Left ventricle myocardium inferior (tissue), 1 donor: ENCODE results near the gene PPFIBP2. TPM values are rescaled to one million over a fixed set of nuclear protein-coding genes. Genes with fewer than 3 reads are reported as not detected.

Experiments
- DNase-seq: peaks from one replicate; pipeline ENCODE4 v3.0.0-alpha.2; 2020
- H3K27ac ChIP-seq: fragments of 200-600 bp; replicated peaks from 2 replicates; pipeline ENCODE4 v1.8.0; 2021
- H3K27me3 ChIP-seq: fragments of 200-600 bp; 2 replicates; pipeline ENCODE4 v1.8.0; 2021; ENCODE audit warnings: low read depth
- H3K36me3 ChIP-seq: fragments of 200-600 bp; 2 replicates; pipeline ENCODE4 v1.8.0; 2021
- H3K4me1 ChIP-seq: fragments of 200-600 bp; 2 replicates; pipeline ENCODE4 v1.8.0; 2021
- H3K4me3 ChIP-seq: fragments of 200-600 bp; 2 replicates; pipeline ENCODE4 v1.8.0; 2021; ENCODE audit warnings: mild to moderate bottlenecking, moderate library complexity
- H3K9me3 ChIP-seq: fragments of 200-600 bp; replicated peaks from 2 replicates; pipeline ENCODE4 v1.8.0; 2021
- intact Hi-C: fragments of 100-400 bp; cut with micrococcal nuclease; formaldehyde crosslinking; loops from one replicate; pipeline ENCODE4 v1.11.0; 2022
- total RNA-seq: library from RNA; stranded (reverse); fragmentation: NEBNext Ultra II Directional; extraction: Animal tissue kit (Norgen Biotek cat#: 25700); gene quantifications from one replicate; pipeline ENCODE4 v1.2.1, GENCODE V29; 2021
- TF ChIP-seq, protein P1 (sequence below): fragments of 200-600 bp; IDR thresholded peaks from 2 replicates; pipeline ENCODE4 v1.8.0; 2021; ENCODE audit warnings: antibody characterized with exemption, mild to moderate bottlenecking, borderline replicate concordance
- donor health status: DM: no; HTN: yes; CAD: no; lungs with severe emphysema.

The PPFIBP2 gene
- total RNA-seq, 1 donor from 2014 or later: 19.2 TPM

DNA sequence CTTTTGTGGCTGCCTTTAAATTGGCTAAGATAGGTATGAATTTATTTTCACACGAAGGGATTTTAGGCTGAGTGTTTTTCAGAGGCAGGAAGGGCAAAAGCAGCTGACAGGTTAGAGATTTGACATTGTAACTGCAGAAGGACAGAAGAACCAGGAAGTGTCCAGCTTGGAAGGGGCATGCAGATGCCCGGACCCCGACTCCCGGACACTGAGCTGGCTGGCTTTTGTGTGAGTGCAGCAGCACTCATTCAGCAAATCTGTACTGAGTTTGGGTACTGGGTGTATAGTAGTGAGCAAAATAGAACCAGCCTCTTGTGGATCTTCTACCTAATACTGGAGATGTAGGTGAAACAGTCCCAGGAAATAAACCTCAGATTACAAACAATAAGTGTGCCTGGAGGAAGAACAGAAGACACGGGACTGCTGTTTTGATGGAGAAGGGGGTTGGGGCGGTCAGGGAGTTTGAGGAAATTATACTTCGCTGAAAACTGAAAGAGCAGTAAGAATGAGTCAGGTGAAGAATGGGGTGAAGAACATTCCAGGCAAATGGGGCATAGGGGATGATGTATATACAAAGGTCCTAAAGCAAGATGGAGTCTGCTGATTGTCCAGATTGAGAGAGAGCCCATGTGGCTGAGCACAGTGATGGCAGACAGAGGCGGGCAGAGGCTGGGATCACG lies 64.6 kb downstream of the PPFIBP2 start:
- TF ChIP-seq, protein P1, sequence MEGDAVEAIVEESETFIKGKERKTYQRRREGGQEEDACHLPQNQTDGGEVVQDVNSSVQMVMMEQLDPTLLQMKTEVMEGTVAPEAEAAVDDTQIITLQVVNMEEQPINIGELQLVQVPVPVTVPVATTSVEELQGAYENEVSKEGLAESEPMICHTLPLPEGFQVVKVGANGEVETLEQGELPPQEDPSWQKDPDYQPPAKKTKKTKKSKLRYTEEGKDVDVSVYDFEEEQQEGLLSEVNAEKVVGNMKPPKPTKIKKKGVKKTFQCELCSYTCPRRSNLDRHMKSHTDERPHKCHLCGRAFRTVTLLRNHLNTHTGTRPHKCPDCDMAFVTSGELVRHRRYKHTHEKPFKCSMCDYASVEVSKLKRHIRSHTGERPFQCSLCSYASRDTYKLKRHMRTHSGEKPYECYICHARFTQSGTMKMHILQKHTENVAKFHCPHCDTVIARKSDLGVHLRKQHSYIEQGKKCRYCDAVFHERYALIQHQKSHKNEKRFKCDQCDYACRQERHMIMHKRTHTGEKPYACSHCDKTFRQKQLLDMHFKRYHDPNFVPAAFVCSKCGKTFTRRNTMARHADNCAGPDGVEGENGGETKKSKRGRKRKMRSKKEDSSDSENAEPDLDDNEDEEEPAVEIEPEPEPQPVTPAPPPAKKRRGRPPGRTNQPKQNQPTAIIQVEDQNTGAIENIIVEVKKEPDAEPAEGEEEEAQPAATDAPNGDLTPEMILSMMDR: no peak
- H3K27me3 ChIP-seq: no peaks in the 10 kb centered on the region
- H3K4me1 ChIP-seq: peaks cover 81% of the 10 kb centered on the region
- H3K4me3 ChIP-seq: peak overlapping the region; percentile 60
- peak overlapping the region; percentile 85 for H3K27ac ChIP-seq
- intact Hi-C loops: loop anchor here (10.0 kb wide), 1 partner anchor 76 kb away; no protein-coding TSS in a partner anchor
- no peaks in the 10 kb centered on the region for H3K9me3 ChIP-seq
- no peak for DNase-seq
- peaks cover 3% of the 10 kb centered on the region for H3K36me3 ChIP-seq

DNA sequence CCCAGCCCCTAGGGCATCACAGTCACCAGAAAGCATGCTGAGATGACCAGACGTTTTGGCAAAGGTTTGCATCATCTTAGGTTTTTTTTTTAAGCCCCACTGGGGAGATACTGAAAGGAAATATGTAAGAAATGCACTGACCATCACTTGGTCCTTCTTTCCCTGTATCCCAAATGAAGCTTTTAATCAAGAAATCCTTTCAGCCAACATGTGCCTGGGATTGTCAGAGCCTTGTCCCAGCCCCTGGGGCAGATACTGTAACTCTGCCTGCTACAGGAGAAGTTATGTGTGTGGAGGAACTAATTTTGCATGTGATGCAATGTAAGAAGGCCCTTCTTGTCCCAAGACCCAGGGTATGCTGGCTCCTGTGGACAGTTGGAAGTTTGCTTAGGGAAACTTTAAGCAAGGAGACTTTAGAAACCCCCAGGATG lies 65.6 kb downstream of the PPFIBP2 start:
- intact Hi-C loops: loop anchor here (10.0 kb wide), 1 partner anchor 75 kb away; no protein-coding TSS in a partner anchor
- DNase-seq: no peak
- Histone ChIP-seq H3K27ac (peak overlapping the region; percentile 85), H3K9me3 (no peaks in the 10 kb centered on the region), H3K27me3 (no peaks in the 10 kb centered on the region), H3K4me3 (peak overlapping the region; percentile 3), H3K36me3 (no peaks in the 10 kb centered on the region), H3K4me1 (peaks cover 90% of the 10 kb centered on the region)
- TF ChIP-seq, protein P1: no peak

DNA sequence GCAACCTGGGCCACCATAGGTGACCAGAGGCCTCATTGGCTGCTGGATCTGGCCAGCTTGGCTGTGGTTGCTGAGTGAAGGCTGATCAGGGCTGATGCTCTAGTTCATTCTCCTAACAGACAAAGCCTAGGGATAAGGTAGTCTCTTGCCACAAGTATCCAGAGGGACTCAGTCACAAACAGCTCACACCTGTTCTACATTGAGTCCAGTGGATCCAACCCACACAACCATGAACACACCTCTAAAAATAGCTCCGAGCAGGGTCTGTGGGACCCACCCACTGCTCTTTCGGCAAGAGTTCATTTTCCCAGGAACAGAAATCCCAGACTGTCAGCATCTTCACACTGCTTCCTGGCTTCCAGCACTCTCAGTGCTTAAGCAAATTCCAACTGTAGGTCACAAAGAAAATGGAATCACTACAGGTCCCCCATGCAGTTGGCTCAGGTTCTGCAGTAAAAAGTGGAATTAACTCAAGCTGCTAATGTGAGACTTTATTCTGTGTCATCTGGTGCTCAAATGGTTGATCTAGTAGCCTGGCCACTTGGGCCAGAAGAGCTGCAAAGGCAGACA lies 67.3 kb downstream of the PPFIBP2 start:
- Histone ChIP-seq H3K4me3 (no peak overlapping the region), H3K9me3 (no peaks in the 10 kb centered on the region), H3K27me3 (no peaks in the 10 kb centered on the region), H3K27ac (peak overlapping the region; percentile 25), H3K4me1 (peaks cover 82% of the 10 kb centered on the region), H3K36me3 (no peaks in the 10 kb centered on the region)
- no peak for DNase-seq
- TF ChIP-seq, protein P1: no peak
- intact Hi-C loops: no loop called here

GRCh38 chr11:7582338-7582985 lies 68.7 kb downstream of the PPFIBP2 start:
- Histone ChIP-seq H3K27ac (no peak overlapping the region), H3K9me3 (no peaks in the 10 kb centered on the region), H3K36me3 (no peaks in the 10 kb centered on the region), H3K4me3 (no peak overlapping the region), H3K4me1 (peaks cover 74% of the 10 kb centered on the region), H3K27me3 (no peaks in the 10 kb centered on the region)
- TF ChIP-seq, protein P1: no peak
- intact Hi-C loops: no loop called here
- no peak for DNase-seq

- no peak for DNase-seq
- Histone ChIP-seq H3K27me3 (no peaks in the 10 kb centered on the region), H3K27ac (no peak overlapping the region), H3K4me3 (no peak overlapping the region), H3K4me1 (peaks cover 66% of the 10 kb centered on the region), H3K9me3 (no peaks in the 10 kb centered on the region), H3K36me3 (no peaks in the 10 kb centered on the region)
- intact Hi-C loops: no loop called here
- TF ChIP-seq, protein P1: no peak
These were observed 69.4 kb downstream of the PPFIBP2 start for GRCh38 chr11:7583248-7583647.
